Neural progenitor cell (in vitro differentiated cells): ENCODE measurements around the gene PTK6.

Source experiments
- EZH2 ChIP-seq: fragments of 200-600 bp; sonication (generic); IDR thresholded peaks from 2 replicates; pipeline ENCODE4 v1.6.1; 2017; ENCODE audit warnings: antibody characterized with exemption, mild to moderate bottlenecking, moderate library complexity
- TF ChIP-seq, protein P1 (sequence below): fragments of 200-600 bp; sonication (generic); IDR thresholded peaks from 2 replicates; pipeline ENCODE4 v1.5.1; 2017; ENCODE audit warnings: antibody characterized with exemption, mild to moderate bottlenecking

- TF ChIP-seq, protein P1, sequence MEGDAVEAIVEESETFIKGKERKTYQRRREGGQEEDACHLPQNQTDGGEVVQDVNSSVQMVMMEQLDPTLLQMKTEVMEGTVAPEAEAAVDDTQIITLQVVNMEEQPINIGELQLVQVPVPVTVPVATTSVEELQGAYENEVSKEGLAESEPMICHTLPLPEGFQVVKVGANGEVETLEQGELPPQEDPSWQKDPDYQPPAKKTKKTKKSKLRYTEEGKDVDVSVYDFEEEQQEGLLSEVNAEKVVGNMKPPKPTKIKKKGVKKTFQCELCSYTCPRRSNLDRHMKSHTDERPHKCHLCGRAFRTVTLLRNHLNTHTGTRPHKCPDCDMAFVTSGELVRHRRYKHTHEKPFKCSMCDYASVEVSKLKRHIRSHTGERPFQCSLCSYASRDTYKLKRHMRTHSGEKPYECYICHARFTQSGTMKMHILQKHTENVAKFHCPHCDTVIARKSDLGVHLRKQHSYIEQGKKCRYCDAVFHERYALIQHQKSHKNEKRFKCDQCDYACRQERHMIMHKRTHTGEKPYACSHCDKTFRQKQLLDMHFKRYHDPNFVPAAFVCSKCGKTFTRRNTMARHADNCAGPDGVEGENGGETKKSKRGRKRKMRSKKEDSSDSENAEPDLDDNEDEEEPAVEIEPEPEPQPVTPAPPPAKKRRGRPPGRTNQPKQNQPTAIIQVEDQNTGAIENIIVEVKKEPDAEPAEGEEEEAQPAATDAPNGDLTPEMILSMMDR = no peak
- TF ChIP-seq EZH2 = peak; percentile 83
These were observed 38.9 kb downstream of the PTK6 start for GRCh38 chr20:63497946-63498935.
